PC-3 (cell line): ENCODE data around the gene TCF12.

Experiments used
- EZH2phosphoT487 ChIP-seq: fragments of 300-600 bp; sonication (generic); IDR thresholded peaks from 2 replicates; pipeline ENCODE4 v1.6.1; 2018; ENCODE audit warnings: mild to moderate bottlenecking, antibody characterized with exemption, low read length, borderline replicate concordance
- TF ChIP-seq, protein P1 (sequence below): fragments of 300-600 bp; sonication (generic); conservative IDR thresholded peaks from 2 replicates; pipeline ENCODE4 v1.5.1; 2017; ENCODE audit warnings: antibody characterized with exemption, low read depth, mild to moderate bottlenecking, low read length

DNA sequence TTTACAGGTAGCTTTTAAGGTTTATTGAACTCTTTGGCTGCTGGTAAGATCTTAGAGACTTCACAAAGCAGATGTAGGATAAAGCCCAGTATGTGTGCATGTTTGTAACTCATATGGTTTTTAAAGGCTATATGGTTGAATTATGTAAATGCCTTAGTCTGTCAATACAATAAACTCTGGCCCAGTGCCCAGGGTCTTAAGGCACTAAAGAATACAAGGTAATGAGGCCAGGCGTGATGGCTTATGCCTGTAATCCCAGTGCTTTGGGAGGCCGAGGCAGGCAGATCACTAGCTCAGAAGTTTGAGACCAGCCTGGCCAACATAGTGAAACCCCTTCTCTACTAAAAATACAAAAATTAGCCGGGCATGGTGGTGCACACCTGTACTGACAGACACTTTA is 287.6 kb downstream of the TCF12 start:
- TF ChIP-seq, protein P1, sequence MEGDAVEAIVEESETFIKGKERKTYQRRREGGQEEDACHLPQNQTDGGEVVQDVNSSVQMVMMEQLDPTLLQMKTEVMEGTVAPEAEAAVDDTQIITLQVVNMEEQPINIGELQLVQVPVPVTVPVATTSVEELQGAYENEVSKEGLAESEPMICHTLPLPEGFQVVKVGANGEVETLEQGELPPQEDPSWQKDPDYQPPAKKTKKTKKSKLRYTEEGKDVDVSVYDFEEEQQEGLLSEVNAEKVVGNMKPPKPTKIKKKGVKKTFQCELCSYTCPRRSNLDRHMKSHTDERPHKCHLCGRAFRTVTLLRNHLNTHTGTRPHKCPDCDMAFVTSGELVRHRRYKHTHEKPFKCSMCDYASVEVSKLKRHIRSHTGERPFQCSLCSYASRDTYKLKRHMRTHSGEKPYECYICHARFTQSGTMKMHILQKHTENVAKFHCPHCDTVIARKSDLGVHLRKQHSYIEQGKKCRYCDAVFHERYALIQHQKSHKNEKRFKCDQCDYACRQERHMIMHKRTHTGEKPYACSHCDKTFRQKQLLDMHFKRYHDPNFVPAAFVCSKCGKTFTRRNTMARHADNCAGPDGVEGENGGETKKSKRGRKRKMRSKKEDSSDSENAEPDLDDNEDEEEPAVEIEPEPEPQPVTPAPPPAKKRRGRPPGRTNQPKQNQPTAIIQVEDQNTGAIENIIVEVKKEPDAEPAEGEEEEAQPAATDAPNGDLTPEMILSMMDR = no peak
- no peak for TF ChIP-seq EZH2phosphoT487
